Uterus (tissue), 2 donors: ENCODE data around the gene SMIM38.

Source experiments
- POLR2A ChIP-seq, 2 donors: fragments of 450-650 bp; IDR thresholded peaks; one replicate each; pipeline ENCODE4 v1.6.1; 2016; ENCODE audit warnings: antibody characterized with exemption in 2 of 2, mild to moderate bottlenecking in 1 of 2, moderate library complexity in 1 of 2
- TF ChIP-seq, protein P1 (sequence below), 4 experiments: fragments of 200-600 bp in 2 of 4; fragments of 450-650 bp in 2 of 4; sonication (generic) in 2 of 4; IDR thresholded peaks; one replicate each; pipeline ENCODE4 v1.5.1; 2016 to 2019; ENCODE audit warnings: antibody characterized with exemption in 4 of 4, mild to moderate bottlenecking in 2 of 4, moderate library complexity in 1 of 4

DNA sequence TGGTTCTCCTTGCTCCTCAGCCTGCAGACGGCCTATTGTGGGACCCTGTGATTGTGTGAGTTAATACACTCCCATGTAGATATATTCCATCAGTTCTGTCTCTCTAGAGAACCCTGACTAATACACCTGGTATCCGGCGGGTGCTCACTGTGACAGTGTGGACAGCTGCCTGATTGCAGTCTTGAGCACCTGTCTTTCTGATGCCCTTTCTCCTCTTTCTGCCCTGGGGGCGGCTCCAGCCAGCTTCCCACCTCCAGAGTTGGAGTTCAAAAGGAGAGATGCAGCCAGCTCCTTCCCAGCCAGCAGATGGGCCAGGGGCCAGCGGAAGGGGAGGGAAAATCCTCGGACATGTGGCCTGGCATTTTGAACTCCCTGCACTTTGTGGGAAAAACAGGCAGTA lies 15.0 kb downstream of the SMIM38 start:
- TF ChIP-seq, protein P1, sequence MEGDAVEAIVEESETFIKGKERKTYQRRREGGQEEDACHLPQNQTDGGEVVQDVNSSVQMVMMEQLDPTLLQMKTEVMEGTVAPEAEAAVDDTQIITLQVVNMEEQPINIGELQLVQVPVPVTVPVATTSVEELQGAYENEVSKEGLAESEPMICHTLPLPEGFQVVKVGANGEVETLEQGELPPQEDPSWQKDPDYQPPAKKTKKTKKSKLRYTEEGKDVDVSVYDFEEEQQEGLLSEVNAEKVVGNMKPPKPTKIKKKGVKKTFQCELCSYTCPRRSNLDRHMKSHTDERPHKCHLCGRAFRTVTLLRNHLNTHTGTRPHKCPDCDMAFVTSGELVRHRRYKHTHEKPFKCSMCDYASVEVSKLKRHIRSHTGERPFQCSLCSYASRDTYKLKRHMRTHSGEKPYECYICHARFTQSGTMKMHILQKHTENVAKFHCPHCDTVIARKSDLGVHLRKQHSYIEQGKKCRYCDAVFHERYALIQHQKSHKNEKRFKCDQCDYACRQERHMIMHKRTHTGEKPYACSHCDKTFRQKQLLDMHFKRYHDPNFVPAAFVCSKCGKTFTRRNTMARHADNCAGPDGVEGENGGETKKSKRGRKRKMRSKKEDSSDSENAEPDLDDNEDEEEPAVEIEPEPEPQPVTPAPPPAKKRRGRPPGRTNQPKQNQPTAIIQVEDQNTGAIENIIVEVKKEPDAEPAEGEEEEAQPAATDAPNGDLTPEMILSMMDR (IDR thresholded peaks at IDR 0.05): no peak
- TF ChIP-seq POLR2A (IDR thresholded peaks at IDR 0.05): no peak
